ENCODE data around the gene ANKRD11. TPM values are rescaled to one million over a fixed set of nuclear protein-coding genes. Genes with fewer than 3 reads are reported as not detected.

The ANKRD11 gene
- total RNA-seq, 1 donor from 2014 or later = 209 TPM

GRCh38 chr16:89344458-89344834 lies 145.9 kb downstream of the ANKRD11 start:
- peaks cover 45% of the 10 kb centered on the region for H3K4me1 Mint-ChIP-seq (ENCODE audit: unreplicated experiment)
- H3K27me3 Mint-ChIP-seq (ENCODE audit: unreplicated experiment) = no peaks in the 10 kb centered on the region
- DNase-seq (ENCODE audit: extremely low spot score, unreplicated experiment) = no peak
- peaks cover 4% of the 10 kb centered on the region for H3K9me3 Mint-ChIP-seq (ENCODE audit: unreplicated experiment)
- no peak overlapping the region for H3K4me3 Mint-ChIP-seq (ENCODE audit: unreplicated experiment)
- H3K27ac Mint-ChIP-seq (ENCODE audit: unreplicated experiment) = peak overlapping the region; percentile 60
- peaks cover 3% of the 10 kb centered on the region for H3K36me3 Mint-ChIP-seq (ENCODE audit: unreplicated experiment)
- no peak for TF ChIP-seq CTCF (IDR thresholded peaks at IDR 0.05)

GRCh38 chr16:89343501-89344457 lies 146.6 kb downstream of the ANKRD11 start:
- Mint-ChIP-seq H3K27ac (ENCODE audit: unreplicated experiment) (peak overlapping the region; percentile 60), H3K4me1 (ENCODE audit: unreplicated experiment) (peaks cover 49% of the 10 kb centered on the region), H3K36me3 (ENCODE audit: unreplicated experiment) (peaks cover 3% of the 10 kb centered on the region), H3K27me3 (ENCODE audit: unreplicated experiment) (no peaks in the 10 kb centered on the region), H3K9me3 (ENCODE audit: unreplicated experiment) (peaks cover 4% of the 10 kb centered on the region), H3K4me3 (ENCODE audit: unreplicated experiment) (no peak overlapping the region)
- no peak for DNase-seq (ENCODE audit: extremely low spot score, unreplicated experiment)
- no peak for TF ChIP-seq CTCF (IDR thresholded peaks at IDR 0.05)

- H3K27ac Mint-ChIP-seq (ENCODE audit: unreplicated experiment) = no peak overlapping the region
- no peak for TF ChIP-seq CTCF (IDR thresholded peaks at IDR 0.05)
- H3K4me1 Mint-ChIP-seq (ENCODE audit: unreplicated experiment) = peaks cover 50% of the 10 kb centered on the region
- no peak for DNase-seq (ENCODE audit: extremely low spot score, unreplicated experiment)
- no peak overlapping the region for H3K4me3 Mint-ChIP-seq (ENCODE audit: unreplicated experiment)
- H3K27me3 Mint-ChIP-seq (ENCODE audit: unreplicated experiment) = no peaks in the 10 kb centered on the region
- no peaks in the 10 kb centered on the region for H3K9me3 Mint-ChIP-seq (ENCODE audit: unreplicated experiment)
- peaks cover 3% of the 10 kb centered on the region for H3K36me3 Mint-ChIP-seq (ENCODE audit: unreplicated experiment)
These were observed 148.4 kb downstream of the ANKRD11 start for GRCh38 chr16:89341697-89342694.

GRCh38 chr16:89341279-89341678 lies 149.1 kb downstream of the ANKRD11 start:
- no peak for TF ChIP-seq CTCF (IDR thresholded peaks at IDR 0.05)
- Mint-ChIP-seq H3K36me3 (ENCODE audit: unreplicated experiment) (peaks cover 3% of the 10 kb centered on the region), H3K9me3 (ENCODE audit: unreplicated experiment) (no peaks in the 10 kb centered on the region), H3K4me3 (ENCODE audit: unreplicated experiment) (no peak overlapping the region), H3K27me3 (ENCODE audit: unreplicated experiment) (no peaks in the 10 kb centered on the region), H3K4me1 (ENCODE audit: unreplicated experiment) (peaks cover 46% of the 10 kb centered on the region), H3K27ac (ENCODE audit: unreplicated experiment) (peak overlapping the region; percentile 39)
- no peak for DNase-seq (ENCODE audit: extremely low spot score, unreplicated experiment)

Data from osteocyte (in vitro differentiated cells).